Mammary epithelial cell (primary cell): ENCODE measurements around the gene BRINP3.

ENCODE experiments used
- CTCF ChIP-seq, 2 donors: IDR thresholded peaks in 1 of 2; conservative IDR thresholded peaks in 1 of 2; 2 replicates each; pipeline ENCODE4 v1.5.1; 2011 to 2012; ENCODE audit warnings: inconsistent platforms in 2 of 2, low read length in 2 of 2, mild to moderate bottlenecking in 2 of 2, control low read depth in 1 of 2, low read depth in 1 of 2; ENCODE audit not compliant: insufficient read depth in 1 of 2; ENCODE audit errors: extremely low read depth in 1 of 2
- EZH2 ChIP-seq: IDR thresholded peaks from 2 replicates; pipeline ENCODE4 v1.6.1; 2012; ENCODE audit warnings: low read length, inconsistent platforms, borderline replicate concordance

DNA sequence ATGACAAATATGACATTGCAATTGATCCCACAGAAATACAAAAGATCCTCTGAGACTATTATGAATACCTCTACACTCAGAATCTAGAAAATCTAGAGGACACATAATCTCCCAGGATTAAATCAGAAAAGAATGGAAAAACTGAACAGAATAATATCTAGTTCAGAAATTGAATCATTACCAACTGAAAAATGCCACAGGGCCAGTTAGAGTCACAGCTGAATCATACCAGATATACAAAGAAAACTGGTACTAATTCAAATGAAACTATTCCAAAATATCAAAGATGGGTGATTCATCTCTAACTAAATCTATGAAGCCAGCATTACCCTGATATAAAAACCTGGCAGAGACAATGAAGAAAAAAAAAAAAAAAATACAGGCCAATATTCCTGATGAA lies 149.3 kb downstream of the BRINP3 start:
- TF ChIP-seq CTCF (conservative IDR thresholded peaks at IDR 0.05 in 1 of 2, IDR thresholded peaks at IDR 0.05 in 1 of 2; ENCODE audit: extremely low read depth in 1 of 2, insufficient read depth in 1 of 2, low read depth in 1 of 2, low read length in 2 of 2) (no peak), EZH2 (no peak)
